Kidney epithelial cell (primary cell): ENCODE data around the gene HEXD. TPM values are rescaled to one million over a fixed set of nuclear protein-coding genes. Genes with fewer than 3 reads are reported as not detected.
"Not testable (repeated sequence)": the region's sequence is repeated elsewhere in the genome, so short reads cannot be mapped to it uniquely, and the experiment has no call there.

Source experiments
- DNase-seq: peaks from one replicate; pipeline ENCODE4 v3.0.0-alpha.2; 2010; ENCODE audit warnings: low read depth
- H3K27me3 ChIP-seq: 2 replicates; pipeline ENCODE4 v1.6.0; 2011; ENCODE audit warnings: low read length; ENCODE audit not compliant: control insufficient read depth, insufficient read depth
- H3K36me3 ChIP-seq: 2 replicates; pipeline ENCODE4 v1.5.1; 2011; ENCODE audit warnings: low read length; ENCODE audit not compliant: control insufficient read depth, insufficient read depth
- H3K4me3 ChIP-seq: 2 replicates; pipeline ENCODE4 v1.5.1; 2011; ENCODE audit warnings: low read depth, mild to moderate bottlenecking, control low read depth, low read length
- CTCF ChIP-seq: IDR thresholded peaks from 2 replicates; pipeline ENCODE4 v1.5.1; 2011; ENCODE audit warnings: mild to moderate bottlenecking, moderate library complexity, low read length, control low read depth, inconsistent platforms; ENCODE audit not compliant: insufficient read depth, poor library complexity, severe bottlenecking
- total RNA-seq: library from RNA; depleted of rRNA; stranded (reverse); fragments of >200 nt; gene quantifications from 2 replicates; pipeline ENCODE4 v1.2.3, GENCODE V29; 2015

HEXD gene
- total RNA-seq, 1 donor from 2014 or later: 18.5 TPM

DNA sequence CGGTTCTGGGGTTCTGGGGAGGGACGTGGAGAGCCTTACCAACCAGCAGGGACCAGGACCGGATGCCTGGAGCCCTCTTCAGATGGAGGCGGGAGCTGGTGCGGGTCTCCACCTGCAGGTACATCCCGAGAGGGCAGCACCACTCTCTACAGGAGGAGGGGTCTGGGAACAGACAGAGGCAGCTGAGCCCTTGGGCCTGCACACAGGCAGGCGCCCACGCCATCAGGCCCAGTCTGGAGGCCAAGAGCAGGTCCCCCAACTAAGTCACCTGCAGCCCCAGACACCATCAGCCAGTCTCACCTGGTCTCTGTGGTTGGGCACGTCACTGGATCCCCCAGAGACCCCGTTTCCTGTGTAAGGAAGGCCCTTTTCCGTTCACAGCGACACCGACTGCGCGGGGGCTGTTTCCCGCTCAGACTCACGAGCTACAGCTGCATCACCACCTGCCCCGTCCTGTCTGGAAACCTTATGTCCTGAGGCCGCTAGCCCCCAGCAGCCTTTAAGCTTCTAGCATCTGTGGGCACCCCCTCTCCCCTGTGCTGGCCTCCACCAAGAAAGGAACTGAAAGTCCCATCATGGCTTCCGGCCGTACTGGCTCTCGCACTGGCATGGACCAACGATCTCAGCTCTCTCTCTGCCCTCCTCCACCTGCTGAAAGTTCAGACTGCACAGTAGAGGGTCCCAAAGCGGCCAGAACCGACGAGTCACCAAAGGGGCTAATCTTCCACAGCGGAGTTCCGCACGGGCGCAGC, 31.2 kb downstream of the HEXD start:
- H3K36me3 ChIP-seq: peaks cover 3% of the 10 kb centered on the region
- no peak for DNase-seq
- no peaks in the 10 kb centered on the region for H3K27me3 ChIP-seq
- no peak for TF ChIP-seq CTCF
- H3K4me3 ChIP-seq: peak overlapping the region; percentile 75

GRCh38 chr17:82449883-82450356, 31.8 kb downstream of the HEXD start:
- H3K4me3 ChIP-seq: peak overlapping the region; percentile 75

GRCh38 chr17:82450357-82451106, 32.4 kb downstream of the HEXD start, which contains the start of gene CYBC1:
Gene CYBC1, minus strand, starts transcription at chr17:82450752. Its CDS starts 1,498 bp downstream, at chr17:82449254.
- H3K4me3 ChIP-seq: peak within 1 kb of the TSS; percentile 75
- peak; percentile 62 for DNase-seq
- H3K36me3 ChIP-seq: no peaks in the 10 kb centered on the region
- H3K27me3 ChIP-seq: no peaks in the 10 kb centered on the region
- no peak for TF ChIP-seq CTCF

More at GRCh38 chr17:82449883-82450356, 31.8 kb downstream of the HEXD start:
- DNase-seq: no peak
- TF ChIP-seq CTCF: no peak
- Histone ChIP-seq H3K27me3 (no peaks in the 10 kb centered on the region), H3K36me3 (no peaks in the 10 kb centered on the region)

DNA sequence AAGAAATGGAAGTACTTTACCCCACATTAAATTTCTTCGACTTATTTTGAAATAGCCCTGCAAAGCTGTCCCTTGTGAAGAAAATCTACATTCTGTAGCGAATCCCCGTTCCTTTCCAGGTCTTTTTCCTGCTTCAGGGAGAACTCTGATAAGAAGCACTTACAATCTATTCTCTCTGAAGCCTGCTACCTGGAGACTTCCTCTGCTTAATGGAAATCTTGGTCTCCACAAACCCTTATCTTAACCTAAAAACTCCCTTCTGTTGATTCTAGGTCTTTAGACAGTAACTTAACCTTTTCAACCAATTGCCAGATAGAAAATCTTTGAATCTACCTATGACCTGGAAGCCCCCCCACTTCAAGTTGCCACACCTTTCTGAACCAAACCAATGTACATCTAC, 34.0 kb downstream of the HEXD start:
- no peak overlapping the region for H3K4me3 ChIP-seq
- TF ChIP-seq CTCF: no peak
- no peak for DNase-seq
- H3K27me3 ChIP-seq: no peaks in the 10 kb centered on the region
- H3K36me3 ChIP-seq: no peaks in the 10 kb centered on the region

DNA sequence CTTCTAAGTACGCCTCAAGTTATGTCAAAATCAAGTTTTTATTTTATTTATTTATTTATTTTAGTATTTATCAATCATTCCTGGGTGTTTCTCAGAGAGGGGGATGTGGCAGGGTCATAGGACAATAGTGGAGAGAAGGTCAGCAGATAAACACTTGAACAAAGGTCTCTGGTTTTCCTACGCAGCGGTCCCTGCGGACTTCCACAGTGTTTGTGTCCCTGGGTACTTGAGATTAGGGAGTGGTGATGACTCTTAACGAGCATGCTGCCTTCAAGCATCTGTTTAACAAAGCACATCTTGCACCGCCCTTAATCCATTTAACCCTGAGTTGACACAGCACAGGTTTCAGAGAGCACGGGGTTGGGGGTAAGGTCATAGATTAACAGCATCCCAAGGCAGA, 35.0 kb downstream of the HEXD start:
- H3K27me3 ChIP-seq, H3K36me3 ChIP-seq, H3K4me3 ChIP-seq, DNase-seq: not testable (repeated sequence)

DNA sequence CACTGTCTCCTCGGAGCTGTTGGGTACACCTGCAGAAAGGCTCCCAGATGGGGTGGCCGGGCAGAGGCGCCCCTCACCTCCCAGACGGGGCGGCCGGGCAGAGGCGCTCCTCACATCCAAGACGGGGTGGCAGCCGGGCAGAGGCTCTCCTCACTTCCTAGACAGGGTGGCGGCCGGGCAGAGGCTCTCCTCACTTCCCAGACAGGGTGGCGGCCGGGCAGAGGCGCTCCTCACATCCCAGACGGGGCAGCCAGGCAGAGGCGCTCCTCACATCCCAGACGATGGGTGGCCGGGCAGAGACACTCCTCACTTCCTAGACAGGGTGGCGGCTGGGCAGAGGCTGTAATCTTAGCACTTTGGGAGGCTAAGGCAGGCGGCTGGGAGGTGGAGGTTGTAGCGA, 35.6 kb downstream of the HEXD start:
- not testable (repeated sequence) for H3K4me3 ChIP-seq, H3K27me3 ChIP-seq, DNase-seq, H3K36me3 ChIP-seq
